Measurements from ENCODE around the gene ESYT2.

DNA sequence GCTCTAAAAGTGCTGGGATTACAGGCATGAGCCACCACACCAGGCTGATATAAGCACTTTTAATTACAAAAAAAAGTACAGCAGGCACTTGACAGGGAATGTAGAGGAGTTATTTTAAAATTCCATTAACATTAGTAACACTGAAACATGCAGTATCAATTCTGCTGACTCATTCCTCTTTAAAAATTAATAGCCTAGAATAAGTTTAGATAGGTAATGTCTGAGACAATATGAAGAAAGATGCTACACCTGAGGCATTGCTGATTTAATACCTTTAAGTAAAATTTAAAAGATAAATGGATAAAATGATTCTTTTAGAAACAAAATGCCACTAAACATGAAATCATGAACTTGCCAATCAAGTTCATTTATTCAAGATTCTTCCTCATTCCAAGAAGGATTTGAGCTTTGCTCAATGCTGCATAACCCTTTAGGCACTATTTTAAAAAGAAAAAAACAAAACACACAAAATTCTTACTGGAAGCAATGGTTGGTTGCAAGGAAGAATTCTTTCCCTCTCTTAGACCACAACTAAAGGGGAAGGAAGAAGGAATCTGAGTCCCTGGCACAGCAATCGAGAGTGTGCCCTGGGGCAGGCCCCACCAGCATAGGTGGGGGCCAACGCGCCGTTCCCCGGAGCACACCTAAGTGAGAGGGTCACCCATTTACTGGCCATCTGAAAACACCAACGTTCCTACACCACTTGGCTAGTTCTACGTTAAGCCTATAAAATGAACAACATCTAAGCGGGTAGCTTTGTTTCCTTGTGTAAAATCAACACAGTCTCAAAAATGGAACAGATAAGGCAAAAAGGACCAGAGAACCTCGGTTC, 26.6 kb downstream of the ESYT2 start:
- no peak for TF ChIP-seq ZNF596 (tag by site-specific recombination; IDR thresholded peaks at IDR 0.05)
- TF ChIP-seq, protein P1, sequence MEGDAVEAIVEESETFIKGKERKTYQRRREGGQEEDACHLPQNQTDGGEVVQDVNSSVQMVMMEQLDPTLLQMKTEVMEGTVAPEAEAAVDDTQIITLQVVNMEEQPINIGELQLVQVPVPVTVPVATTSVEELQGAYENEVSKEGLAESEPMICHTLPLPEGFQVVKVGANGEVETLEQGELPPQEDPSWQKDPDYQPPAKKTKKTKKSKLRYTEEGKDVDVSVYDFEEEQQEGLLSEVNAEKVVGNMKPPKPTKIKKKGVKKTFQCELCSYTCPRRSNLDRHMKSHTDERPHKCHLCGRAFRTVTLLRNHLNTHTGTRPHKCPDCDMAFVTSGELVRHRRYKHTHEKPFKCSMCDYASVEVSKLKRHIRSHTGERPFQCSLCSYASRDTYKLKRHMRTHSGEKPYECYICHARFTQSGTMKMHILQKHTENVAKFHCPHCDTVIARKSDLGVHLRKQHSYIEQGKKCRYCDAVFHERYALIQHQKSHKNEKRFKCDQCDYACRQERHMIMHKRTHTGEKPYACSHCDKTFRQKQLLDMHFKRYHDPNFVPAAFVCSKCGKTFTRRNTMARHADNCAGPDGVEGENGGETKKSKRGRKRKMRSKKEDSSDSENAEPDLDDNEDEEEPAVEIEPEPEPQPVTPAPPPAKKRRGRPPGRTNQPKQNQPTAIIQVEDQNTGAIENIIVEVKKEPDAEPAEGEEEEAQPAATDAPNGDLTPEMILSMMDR (tag by site-specific recombination; IDR thresholded peaks at IDR 0.05), result no peak
